Activated T-helper 17 cell treated with anti-CD3 and anti-CD28 coated beads, Interleukin-2, amount 50 U/mL, for 72 hours (primary cell): ENCODE data around the gene CDK10. TPM values are rescaled to one million over a fixed set of nuclear protein-coding genes. Genes with fewer than 3 reads are reported as not detected.
A peak's percentile ranks its signal among the peaks of the same experiment; 100 is the strongest.
"Not testable (repeated sequence)": the region's sequence is repeated elsewhere in the genome, so short reads cannot be mapped to it uniquely, and the experiment has no call there.

ENCODE experiments used
- ATAC-seq: fragments of 150-1000 bp; cut with Tn5 transposase; replicated peaks from 2 replicates; pipeline ENCODE4 v1.10.0; 2021; ENCODE audit warnings: mild to moderate bottlenecking, moderate library complexity
- H3K27ac Mint-ChIP-seq: one replicate; pipeline ENCODE4 v1.8.0; 2022; ENCODE audit warnings: mixed read lengths
- H3K27me3 Mint-ChIP-seq: one replicate; pipeline ENCODE4 v1.8.0; 2022; ENCODE audit warnings: mixed read lengths
- H3K36me3 Mint-ChIP-seq: one replicate; pipeline ENCODE4 v1.8.0; 2022; ENCODE audit warnings: low read depth, mild to moderate bottlenecking, mixed read lengths
- H3K4me1 Mint-ChIP-seq: one replicate; pipeline ENCODE4 v1.8.0; 2022; ENCODE audit warnings: mixed read lengths
- H3K4me3 Mint-ChIP-seq: one replicate; pipeline ENCODE4 v1.8.0; 2022; ENCODE audit warnings: mild to moderate bottlenecking, mixed read lengths
- H3K9me3 Mint-ChIP-seq: one replicate; pipeline ENCODE4 v1.8.0; 2022; ENCODE audit warnings: mixed read lengths
- total RNA-seq, 2 donors: library from RNA; stranded (reverse); gene quantifications; one replicate each; pipeline ENCODE4 v1.2.3, GENCODE V29; 2022

The CDK10 gene
- total RNA-seq, 2 donors from 2014 or later, result 81.1 to 98.8 TPM

DNA sequence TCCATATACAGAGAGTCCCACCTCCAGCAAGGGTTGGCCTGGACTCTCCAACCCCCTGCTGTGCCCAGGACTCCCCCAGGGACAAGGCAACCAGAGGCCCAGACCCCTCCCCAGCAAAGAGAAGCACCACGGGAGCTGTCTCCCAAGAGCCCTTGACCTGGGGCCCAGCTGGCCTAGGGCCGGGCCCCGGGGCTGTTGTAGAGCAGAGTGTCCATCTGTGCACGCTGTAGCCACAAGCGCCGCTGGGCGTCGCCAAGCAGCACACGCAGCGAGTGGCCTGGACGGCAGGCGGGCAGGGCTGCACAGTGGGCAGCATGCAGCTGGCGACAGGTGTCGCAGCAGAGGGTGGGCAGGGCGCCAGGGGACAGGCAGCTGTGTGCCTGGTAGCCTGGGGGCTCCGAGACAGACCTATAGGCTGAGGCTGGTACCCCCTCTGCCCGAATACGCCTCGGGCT is 10.7 kb downstream of the CDK10 start:
- no peak for ATAC-seq
- H3K27me3 Mint-ChIP-seq, result no peaks in the 10 kb centered on the region
- H3K9me3 Mint-ChIP-seq, result no peaks in the 10 kb centered on the region
- no peak overlapping the region for H3K4me3 Mint-ChIP-seq
- H3K27ac Mint-ChIP-seq, result no peak overlapping the region
- H3K36me3 Mint-ChIP-seq, result peaks cover 25% of the 10 kb centered on the region
- H3K4me1 Mint-ChIP-seq, result no peaks in the 10 kb centered on the region

DNA sequence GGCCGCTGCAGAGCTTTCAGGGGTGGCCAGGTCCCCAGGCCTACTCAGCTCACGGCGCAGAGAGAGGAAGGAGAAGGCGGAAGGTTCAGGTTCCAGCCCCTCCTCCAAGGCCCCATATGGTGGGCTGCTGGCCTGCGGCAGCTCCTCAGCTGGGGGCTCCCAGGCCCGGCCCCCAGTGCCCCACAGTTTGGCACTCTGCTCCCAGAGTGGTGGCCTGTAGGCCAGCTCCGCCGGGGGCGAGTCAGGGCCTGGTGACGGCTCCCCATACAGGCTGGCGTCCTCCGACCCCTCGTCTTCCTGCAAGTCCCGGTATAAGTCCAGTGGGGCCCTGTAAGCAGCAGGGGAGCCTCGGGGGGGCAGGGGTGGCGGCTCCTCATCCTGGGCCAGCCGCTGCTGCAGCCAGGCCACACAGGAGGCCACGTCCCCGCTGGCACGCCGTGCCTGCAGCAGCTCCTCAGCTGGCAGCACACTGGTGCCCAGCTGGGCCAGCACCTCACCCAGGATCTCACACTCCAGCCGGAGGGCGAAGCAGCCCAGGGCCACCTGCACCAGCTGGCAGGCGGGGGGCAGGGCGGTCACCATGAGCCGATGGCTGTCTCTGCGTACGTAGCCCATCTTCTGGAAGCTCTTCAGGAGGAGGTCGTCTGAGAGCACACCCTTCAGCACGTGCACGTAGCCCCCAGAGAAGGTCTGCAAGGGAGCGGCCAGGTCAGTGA is 11.3 kb downstream of the CDK10 start:
- Mint-ChIP-seq H3K9me3 (no peaks in the 10 kb centered on the region), H3K27me3 (no peaks in the 10 kb centered on the region), H3K36me3 (peaks cover 25% of the 10 kb centered on the region), H3K4me1 (no peaks in the 10 kb centered on the region), H3K27ac (no peak overlapping the region), H3K4me3 (no peak overlapping the region)
- ATAC-seq, result no peak

DNA sequence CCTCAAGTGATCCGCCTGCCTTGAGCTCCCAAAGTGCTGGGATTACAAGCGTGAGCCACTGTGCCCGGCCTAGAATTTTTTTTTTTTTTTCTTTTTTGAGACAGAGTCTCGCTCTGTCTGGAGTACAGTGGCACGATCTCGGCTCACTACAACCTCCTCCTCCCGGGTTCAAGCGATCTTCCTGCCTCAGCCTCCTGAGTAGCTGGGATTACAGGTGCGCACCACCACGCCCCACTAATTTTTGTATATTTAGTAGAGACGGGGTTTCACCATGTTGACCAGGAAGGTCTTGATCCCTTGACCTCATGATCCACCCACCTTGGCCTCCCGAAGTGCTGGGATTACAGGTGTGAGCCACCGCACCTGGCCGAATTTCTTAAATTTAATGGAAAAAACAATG is 12.2 kb downstream of the CDK10 start:
- H3K36me3 Mint-ChIP-seq, result peaks cover 18% of the 10 kb centered on the region
- not testable (repeated sequence) for H3K4me1 Mint-ChIP-seq, H3K9me3 Mint-ChIP-seq, H3K27me3 Mint-ChIP-seq, H3K27ac Mint-ChIP-seq, H3K4me3 Mint-ChIP-seq, ATAC-seq

DNA sequence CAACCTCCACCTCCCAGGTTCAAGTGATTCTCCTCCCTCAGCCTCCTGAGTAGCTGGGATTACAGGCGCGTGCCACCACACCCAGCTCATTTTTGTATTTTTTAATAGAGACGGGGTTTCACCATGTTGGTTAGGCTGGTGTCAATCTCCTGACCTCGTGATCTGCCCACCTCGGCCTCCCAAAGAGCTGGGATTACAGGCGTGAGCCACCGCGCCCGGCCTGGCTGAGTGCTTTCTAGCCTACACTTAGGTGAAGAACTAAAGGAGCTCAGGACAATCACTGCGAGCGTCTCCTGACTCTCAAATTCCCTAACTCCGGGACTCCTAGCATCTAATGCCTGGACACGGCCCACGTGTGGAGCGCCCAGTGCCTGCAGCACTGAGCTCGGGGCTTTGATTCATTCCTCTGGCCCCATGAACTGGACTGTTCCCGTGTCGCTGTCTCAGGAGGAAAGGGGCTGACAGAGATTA is 13.2 kb downstream of the CDK10 start:
- Mint-ChIP-seq H3K36me3 (peaks cover 15% of the 10 kb centered on the region), H3K4me3 (peak overlapping the region; percentile 60), H3K27ac (peak overlapping the region; percentile 61)
- not testable (repeated sequence) for H3K27me3 Mint-ChIP-seq, ATAC-seq, H3K9me3 Mint-ChIP-seq, H3K4me1 Mint-ChIP-seq

DNA sequence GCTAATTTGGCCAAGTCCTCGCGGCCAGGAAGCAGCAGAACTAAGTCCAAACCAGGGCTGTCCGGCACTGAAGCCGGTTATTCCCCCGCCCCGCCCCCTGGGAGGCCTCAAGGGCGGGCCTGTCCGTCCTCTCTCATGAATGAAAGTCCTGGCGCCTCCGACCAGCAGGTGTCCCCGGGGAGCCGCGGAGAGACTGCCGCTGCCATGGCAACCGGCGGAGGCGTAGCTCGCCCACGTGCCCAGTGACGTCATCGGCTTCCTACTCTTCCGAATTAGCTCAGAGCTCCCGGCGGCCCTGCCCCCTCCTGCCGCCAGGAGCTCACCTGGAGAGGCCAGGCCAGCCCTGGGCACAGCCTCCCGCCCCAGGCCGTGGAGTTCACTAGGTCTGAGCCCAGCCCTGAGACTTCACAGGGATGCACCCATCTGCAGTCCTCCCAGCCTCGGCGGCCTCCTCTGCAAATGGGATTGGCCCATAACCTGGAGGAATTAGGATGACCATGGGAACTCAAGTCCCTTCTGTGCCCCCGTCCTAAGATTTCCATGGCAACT is 13.7 kb downstream of the CDK10 start:
- Mint-ChIP-seq H3K27me3 (no peaks in the 10 kb centered on the region), H3K4me1 (no peaks in the 10 kb centered on the region), H3K27ac (peak overlapping the region; percentile 61), H3K36me3 (peaks cover 15% of the 10 kb centered on the region), H3K9me3 (no peaks in the 10 kb centered on the region), H3K4me3 (peak overlapping the region; percentile 60)
- peak; percentile 42 for ATAC-seq

DNA sequence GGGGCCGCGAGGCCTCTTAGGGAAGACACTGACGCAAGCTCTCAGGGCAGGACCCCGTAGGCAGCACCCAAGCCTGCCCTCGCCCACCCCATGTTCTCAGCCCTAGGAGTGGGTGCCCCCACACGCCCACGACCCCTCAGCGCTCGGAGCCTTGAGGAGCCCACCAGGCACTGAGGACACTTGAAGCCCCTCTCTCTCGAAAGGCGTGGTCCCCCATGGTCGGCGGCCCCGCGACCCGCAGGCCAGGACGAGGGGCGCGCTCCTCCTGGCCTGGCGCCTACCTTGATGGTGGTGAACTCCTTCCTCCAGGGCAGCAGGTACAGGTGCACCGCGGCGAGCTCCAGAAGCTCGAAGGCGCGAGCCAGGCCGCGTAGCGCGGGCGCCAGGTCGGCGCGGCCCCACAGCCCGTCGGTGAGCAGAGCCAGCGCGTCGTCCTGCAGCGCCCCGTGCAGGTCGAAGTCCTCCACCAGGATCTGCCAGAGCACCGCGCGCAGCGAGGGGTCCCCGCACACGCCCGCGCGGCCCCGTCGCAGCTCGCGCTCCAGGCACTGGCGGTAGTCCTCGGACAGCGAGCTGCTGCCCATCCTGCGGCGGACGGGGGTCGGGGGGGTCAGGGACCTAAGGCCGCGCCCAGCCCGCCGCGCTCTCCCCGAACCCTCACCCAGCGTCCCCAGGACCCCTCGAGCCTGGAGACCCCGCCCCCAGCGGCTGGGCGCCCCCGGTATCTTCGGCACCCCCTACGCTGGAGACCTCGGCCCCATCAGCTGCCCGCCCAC is 14.3 kb downstream of the CDK10 start:
- H3K36me3 Mint-ChIP-seq, result peaks cover 15% of the 10 kb centered on the region
- no peaks in the 10 kb centered on the region for H3K27me3 Mint-ChIP-seq
- peak; percentile 33 for ATAC-seq
- no peak overlapping the region for H3K27ac Mint-ChIP-seq
- H3K4me1 Mint-ChIP-seq, result no peaks in the 10 kb centered on the region
- no peaks in the 10 kb centered on the region for H3K9me3 Mint-ChIP-seq
- peak overlapping the region; percentile 60 for H3K4me3 Mint-ChIP-seq

DNA sequence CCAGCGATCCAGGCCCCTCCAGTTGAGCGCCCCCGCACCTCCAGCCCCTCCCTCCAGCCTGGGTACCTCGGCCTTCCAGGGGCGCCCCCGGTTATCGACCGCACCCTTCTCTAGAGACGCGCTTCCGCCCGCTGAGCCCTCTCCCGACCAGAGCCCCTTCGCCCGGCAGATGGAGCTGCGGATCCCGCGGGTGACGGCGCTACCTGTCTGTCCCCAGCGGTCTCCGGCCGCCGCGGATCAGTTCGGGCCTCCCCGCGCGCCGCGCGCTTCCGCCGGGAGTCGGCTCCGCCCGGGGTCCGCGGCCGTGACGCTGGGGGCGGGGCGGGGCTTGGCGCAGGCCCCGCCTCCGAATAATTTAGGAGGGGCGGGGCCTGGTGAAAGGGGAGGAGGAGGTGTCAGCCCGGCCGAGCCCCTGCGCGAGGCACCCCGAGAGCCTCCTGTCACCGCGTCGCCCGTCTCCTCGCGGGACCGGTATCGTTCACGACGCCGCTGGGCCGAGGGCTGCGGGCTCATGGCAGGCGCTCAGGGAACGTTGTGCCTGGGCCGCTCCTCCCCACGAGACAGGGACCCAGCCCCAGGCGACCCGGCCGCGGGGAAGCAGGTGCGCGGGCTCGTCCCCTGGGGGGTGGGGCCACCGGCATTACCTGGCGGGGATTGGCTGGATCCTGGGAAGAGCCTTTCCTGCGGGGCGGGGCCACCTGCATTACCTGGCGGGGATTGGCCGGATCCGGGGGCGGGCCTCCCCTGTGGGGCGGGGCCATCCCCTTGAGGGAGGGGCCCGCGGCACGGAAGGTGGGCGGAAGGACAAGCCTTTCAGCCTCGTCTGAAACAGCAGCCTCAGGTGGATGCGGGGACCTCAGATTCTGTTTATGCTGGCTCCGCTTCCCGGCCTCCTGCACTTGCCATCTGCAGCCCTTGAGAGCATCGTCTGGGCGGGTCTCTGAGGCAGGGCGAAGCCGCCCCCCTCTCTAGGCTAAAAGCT is 15.2 kb downstream of the CDK10 start, which contains the start of gene SPATA2L:
SPATA2L (minus strand) TSS at position 281 of the 982 bp plus-strand sequence. CDS start 473 bp downstream, outside the sequence.
- H3K9me3 Mint-ChIP-seq, result no peaks in the 10 kb centered on the region
- no peaks in the 10 kb centered on the region for H3K27me3 Mint-ChIP-seq
- H3K27ac Mint-ChIP-seq, result peak within 1 kb of the TSS; percentile 65
- ATAC-seq, result peak; percentile 82
- no peaks in the 10 kb centered on the region for H3K4me1 Mint-ChIP-seq
- peak within 1 kb of the TSS; percentile 60 for H3K4me3 Mint-ChIP-seq
- H3K36me3 Mint-ChIP-seq, result peaks cover 15% of the 10 kb centered on the region

DNA sequence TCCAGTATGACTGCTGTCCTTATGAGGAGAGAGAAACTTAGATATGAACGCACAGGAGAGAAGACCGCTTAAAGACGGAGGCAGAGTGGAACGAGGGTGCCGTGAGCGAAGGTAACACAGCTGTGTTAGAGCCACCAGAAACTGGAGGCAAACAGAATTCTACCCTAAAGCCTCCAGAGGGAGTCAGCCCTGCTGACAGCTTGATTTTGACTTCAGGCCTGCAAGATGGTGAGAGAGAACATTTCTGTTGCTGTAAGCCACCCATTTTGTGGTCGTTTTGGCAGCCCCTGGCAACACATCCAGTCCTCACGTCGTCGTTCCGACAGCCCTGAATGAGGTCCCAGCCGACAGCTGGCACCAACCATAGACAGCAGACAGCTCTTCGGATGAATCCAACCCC is 17.8 kb downstream of the CDK10 start:
- Mint-ChIP-seq H3K36me3 (peaks cover 8% of the 10 kb centered on the region), H3K9me3 (no peaks in the 10 kb centered on the region), H3K27me3 (no peaks in the 10 kb centered on the region), H3K4me1 (no peaks in the 10 kb centered on the region), H3K4me3 (no peak overlapping the region), H3K27ac (no peak overlapping the region)
- ATAC-seq, result no peak

DNA sequence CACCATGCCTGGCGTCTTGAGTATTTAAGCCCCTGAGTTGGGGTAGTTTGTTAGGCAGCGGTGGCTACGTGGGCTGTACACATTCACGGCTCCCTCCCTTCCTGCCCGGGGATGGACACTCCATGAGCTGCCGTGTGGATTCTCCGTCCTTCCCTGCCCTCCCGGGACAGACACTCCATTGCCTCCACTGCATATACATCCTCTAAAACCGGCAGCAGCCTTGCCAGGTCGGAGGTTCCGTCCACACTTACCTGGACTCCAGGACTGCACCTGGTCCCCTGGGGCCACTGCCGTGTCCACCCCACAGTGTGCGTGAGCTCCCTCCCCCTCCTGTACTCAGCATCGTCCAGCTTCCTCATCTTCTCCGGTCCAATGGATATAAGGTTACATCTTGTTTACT is 18.5 kb downstream of the CDK10 start:
- ATAC-seq, result no peak
- no peak overlapping the region for H3K27ac Mint-ChIP-seq
- no peak overlapping the region for H3K4me3 Mint-ChIP-seq
- no peaks in the 10 kb centered on the region for H3K4me1 Mint-ChIP-seq
- no peaks in the 10 kb centered on the region for H3K27me3 Mint-ChIP-seq
- no peaks in the 10 kb centered on the region for H3K9me3 Mint-ChIP-seq
- peaks cover 4% of the 10 kb centered on the region for H3K36me3 Mint-ChIP-seq

DNA sequence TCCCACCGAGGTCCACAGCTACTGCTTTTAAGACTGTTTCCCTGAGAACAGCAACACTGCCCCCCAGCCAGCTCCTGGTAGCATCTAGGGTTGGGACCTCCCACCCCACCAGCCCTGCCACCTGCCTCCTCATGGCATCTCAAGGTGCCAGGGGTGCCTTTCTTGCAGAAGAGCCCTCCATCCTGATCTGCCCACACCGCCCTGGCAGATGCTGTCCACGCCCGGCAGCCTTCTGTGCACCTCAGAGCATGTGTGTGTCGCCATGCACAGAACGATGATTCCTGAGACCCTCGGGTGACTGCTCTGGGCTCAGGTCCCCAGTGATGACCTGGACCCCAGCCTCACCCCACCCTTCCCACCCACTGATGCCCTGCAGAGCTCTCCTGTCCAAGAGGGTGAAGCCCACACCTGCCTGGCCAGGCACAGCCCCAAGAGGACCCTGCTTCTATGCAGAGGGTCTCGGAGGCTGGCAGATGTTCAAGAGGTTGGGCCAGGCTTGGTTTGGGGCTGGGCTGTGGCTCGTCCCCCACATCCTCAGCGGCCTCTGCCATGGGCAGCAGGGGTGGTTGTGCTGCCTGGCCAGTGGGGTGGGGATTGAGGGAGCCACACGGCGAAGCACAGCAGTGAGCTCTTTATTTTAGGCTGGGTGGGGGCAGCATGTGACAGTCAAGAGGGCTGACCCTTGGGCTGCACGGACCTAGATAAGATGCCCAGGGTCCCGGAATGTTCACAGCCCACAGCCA is 20.2 kb downstream of the CDK10 start:
- H3K4me3 Mint-ChIP-seq, result no peak overlapping the region
- H3K4me1 Mint-ChIP-seq, result no peaks in the 10 kb centered on the region
- H3K36me3 Mint-ChIP-seq, result no peaks in the 10 kb centered on the region
- H3K27ac Mint-ChIP-seq, result no peak overlapping the region
- H3K27me3 Mint-ChIP-seq, result no peaks in the 10 kb centered on the region
- H3K9me3 Mint-ChIP-seq, result no peaks in the 10 kb centered on the region
- ATAC-seq, result no peak

DNA sequence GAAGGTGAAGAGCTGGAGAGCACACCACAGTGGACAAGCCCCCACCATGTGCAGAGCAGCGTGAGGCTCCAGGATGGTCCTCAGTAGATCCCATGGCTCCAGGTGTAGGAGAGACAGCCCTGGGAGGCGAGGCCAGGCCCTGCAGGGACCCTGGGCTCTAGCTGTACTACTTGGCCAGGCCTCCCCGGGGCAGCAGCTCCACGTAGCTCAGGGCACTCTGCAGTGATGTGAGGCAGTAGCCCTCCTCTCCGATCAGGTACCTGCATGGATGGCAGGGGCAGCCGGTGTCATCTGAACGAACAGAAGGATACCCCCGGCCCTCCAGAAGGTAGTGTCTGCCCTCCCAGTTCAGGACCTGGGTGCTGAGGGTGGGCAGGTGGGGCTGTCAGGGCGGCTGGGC is 21.2 kb downstream of the CDK10 start:
- Mint-ChIP-seq H3K4me1 (no peaks in the 10 kb centered on the region), H3K4me3 (no peak overlapping the region), H3K27me3 (no peaks in the 10 kb centered on the region), H3K36me3 (no peaks in the 10 kb centered on the region), H3K9me3 (no peaks in the 10 kb centered on the region), H3K27ac (no peak overlapping the region)
- no peak for ATAC-seq

DNA sequence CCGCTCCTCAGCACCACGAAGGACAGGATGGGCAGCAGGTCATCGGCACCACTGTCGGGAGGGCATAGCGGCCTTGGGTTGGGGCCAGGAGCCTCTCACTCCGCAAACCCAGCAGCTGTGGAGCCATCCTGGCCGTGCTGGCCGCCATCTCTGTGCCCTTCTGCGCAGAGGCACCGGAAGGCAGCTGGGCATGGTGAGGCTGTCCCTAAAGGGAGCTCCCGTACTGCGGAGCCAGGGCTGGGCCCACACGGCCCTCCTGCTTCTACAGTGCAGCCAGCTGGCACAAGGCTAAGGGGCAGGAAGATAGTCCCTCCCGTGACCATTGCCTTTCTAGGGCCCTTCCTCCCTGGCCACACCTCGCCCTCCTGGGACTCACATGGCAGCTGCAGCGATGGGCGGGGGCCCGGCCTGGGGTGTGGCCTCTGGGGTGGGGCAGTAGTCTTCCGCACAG is 22.0 kb downstream of the CDK10 start:
- no peaks in the 10 kb centered on the region for H3K36me3 Mint-ChIP-seq
- H3K9me3 Mint-ChIP-seq, result no peaks in the 10 kb centered on the region
- no peak for ATAC-seq
- H3K4me3 Mint-ChIP-seq, result no peak overlapping the region
- no peak overlapping the region for H3K27ac Mint-ChIP-seq
- no peaks in the 10 kb centered on the region for H3K27me3 Mint-ChIP-seq
- no peaks in the 10 kb centered on the region for H3K4me1 Mint-ChIP-seq

DNA sequence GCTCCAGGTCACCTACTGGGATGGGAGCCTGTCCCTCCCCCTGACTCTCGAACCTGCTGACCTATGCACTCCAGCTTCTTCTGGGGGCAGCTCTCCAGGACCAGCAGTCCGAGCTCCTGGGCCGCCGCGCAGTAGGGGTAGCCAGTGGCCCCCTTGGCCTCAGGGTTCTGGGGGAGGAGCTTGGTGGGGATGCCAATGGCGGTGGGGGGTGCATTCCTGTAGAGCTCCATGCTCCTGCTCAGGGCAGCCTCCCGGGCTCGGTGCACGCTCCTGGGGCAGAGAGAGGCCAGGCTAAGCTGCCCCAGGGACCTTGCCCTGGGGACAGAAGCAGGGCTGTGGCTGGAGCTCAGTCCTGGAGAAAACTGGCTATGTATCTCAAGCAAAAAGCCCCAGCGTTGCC is 22.7 kb downstream of the CDK10 start:
- H3K36me3 Mint-ChIP-seq, result peaks cover 2% of the 10 kb centered on the region
- H3K9me3 Mint-ChIP-seq, result no peaks in the 10 kb centered on the region
- no peaks in the 10 kb centered on the region for H3K4me1 Mint-ChIP-seq

More for the DNA sequence above, 22.7 kb downstream of the CDK10 start:
- no peak overlapping the region for H3K27ac Mint-ChIP-seq
- ATAC-seq, result no peak
- no peak overlapping the region for H3K4me3 Mint-ChIP-seq
- no peaks in the 10 kb centered on the region for H3K27me3 Mint-ChIP-seq
